Suprapubic skin (tissue), 4 donors: Measurements from ENCODE around the gene HDAC7. TPM values are rescaled to one million over a fixed set of nuclear protein-coding genes. Genes with fewer than 3 reads are reported as not detected.

Experiments used
- DNase-seq, 2 donors: peaks; one replicate each; pipeline ENCODE4 v3.0.0-alpha.2; 2019; ENCODE audit warnings: low spot score in 2 of 2
- H3K27ac ChIP-seq: fragments of 200-600 bp; sonication (generic); one replicate; pipeline ENCODE4 v1.5.1; 2019
- H3K27me3 ChIP-seq: fragments of 200-600 bp; sonication (generic); one replicate; pipeline ENCODE4 v1.5.1; 2019
- H3K36me3 ChIP-seq: fragments of 200-600 bp; sonication (generic); one replicate; pipeline ENCODE4 v1.5.1; 2019
- H3K4me1 ChIP-seq: fragments of 200-600 bp; sonication (generic); one replicate; pipeline ENCODE4 v1.5.1; 2019
- H3K4me3 ChIP-seq: fragments of 200-600 bp; sonication (generic); one replicate; pipeline ENCODE4 v1.5.1; 2019; ENCODE audit warnings: mild to moderate bottlenecking
- H3K9me3 ChIP-seq: fragments of 200-600 bp; sonication (generic); one replicate; pipeline ENCODE4 v1.5.1; 2019
- CTCF ChIP-seq, 2 donors: fragments of 200-600 bp in 1 of 2; fragments of 450-650 bp in 1 of 2; sonication (generic) in 1 of 2; IDR thresholded peaks; one replicate each; pipeline ENCODE4 v1.5.1; 2016 to 2019; ENCODE audit warnings: antibody characterized with exemption in 2 of 2, mild to moderate bottlenecking in 1 of 2, moderate library complexity in 1 of 2
- EP300 ChIP-seq: sonication (generic); formaldehyde crosslinking; IDR thresholded peaks from one replicate; pipeline ENCODE4 v1.6.1; 2017; ENCODE audit warnings: antibody characterized with exemption
- POLR2A ChIP-seq, 2 donors: fragments of 450-650 bp; IDR thresholded peaks; one replicate each; pipeline ENCODE4 v1.6.1; 2017; ENCODE audit warnings: antibody characterized with exemption in 2 of 2, mild to moderate bottlenecking in 2 of 2, moderate library complexity in 2 of 2
- POLR2AphosphoS5 ChIP-seq, 3 donors: sonication (generic); formaldehyde crosslinking; IDR thresholded peaks; one replicate each; pipeline ENCODE4 v1.6.1; 2017; ENCODE audit warnings: antibody characterized with exemption in 3 of 3
- WGBS: methylation state at CpG from one replicate; pipeline ENCODE4 v1.1.5; 2018; 5-methylcytosine and 5-hydroxymethylcytosine counted together
- total RNA-seq, 4 donors: library from RNA; depleted of rRNA; stranded (reverse); fragments of >200 nt; gene quantifications; one replicate each; pipeline ENCODE4 v1.1.0, GENCODE V29; 2016

HDAC7 gene
- total RNA-seq, 4 donors from 2014 or later = 47.9 to 152 (median 76.2) TPM

DNA sequence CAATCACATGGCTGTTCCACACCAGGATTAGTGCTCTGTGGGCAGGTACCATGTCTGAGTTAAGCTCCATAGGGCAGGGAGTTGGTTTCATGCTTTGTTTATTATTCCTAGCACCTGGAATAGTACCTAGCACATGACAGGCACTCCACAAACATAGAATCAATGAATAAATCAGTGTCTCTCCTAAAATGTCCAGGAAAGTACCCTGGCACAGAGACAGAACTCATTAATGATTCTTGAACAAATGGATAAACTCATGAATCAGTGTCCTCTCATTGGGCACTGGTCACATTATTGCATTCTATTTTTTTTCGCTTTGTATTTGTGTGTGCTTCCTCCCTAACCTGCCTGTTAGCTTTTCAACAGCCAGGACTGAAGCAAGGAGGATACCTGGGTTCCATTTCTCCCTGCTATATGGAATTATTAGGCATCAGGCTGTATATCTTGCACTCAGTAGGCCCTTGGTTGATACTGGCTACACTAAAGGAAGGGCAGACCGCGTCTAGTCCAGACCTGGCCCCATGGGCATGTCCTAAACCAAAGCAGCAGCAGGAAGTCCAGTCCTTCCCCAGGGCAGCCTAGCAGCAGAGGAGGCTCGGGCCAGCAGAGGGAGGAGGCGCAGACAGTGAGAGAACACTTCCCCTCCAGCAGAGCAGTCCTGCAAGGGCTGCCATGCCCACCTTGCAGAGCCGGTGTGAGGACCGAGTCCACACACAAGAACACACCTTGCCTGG lies 18.4 kb downstream of the HDAC7 start:
- Histone ChIP-seq H3K27ac (peak overlapping the region; percentile 51), H3K27me3 (no peaks in the 10 kb centered on the region), H3K9me3 (no peaks in the 10 kb centered on the region), H3K36me3 (peaks cover 38% of the 10 kb centered on the region), H3K4me1 (peaks cover 73% of the 10 kb centered on the region), H3K4me3 (no peak overlapping the region)
- 55% methylated on average over 6 of the region's 7 CpGs for WGBS
- DNase-seq = no peak
- TF ChIP-seq POLR2A (IDR thresholded peaks at IDR 0.05) = no peak
- no peak for TF ChIP-seq EP300
- TF ChIP-seq CTCF (IDR thresholded peaks at IDR 0.05) = no peak

DNA sequence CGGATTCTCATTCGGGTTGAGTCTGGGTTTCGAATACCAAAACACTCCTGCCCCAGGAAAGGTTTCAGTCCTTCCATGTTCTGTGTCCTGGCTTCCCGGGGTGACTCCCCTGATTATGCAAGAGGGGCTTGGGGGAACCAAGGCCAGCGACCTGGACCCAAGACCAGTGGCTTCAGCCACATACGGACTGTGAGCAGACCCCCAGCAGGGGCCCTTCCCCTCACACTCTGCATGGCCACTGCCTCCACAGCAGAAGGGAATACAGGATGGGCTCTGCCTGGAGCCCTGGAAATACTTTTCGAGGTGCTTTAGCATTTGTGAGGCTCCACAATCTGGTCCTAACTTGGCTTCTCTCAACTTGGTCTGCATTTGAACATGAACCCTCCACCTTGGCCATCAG lies 19.1 kb downstream of the HDAC7 start:
- no peaks in the 10 kb centered on the region for H3K27me3 ChIP-seq
- no peak overlapping the region for H3K27ac ChIP-seq
- TF ChIP-seq CTCF (IDR thresholded peaks at IDR 0.05) (no peak), POLR2A (IDR thresholded peaks at IDR 0.05) (no peak), EP300 (no peak), POLR2AphosphoS5 (IDR thresholded peaks at IDR 0.05) (no peak)
- H3K4me3 ChIP-seq = no peak overlapping the region
- no peaks in the 10 kb centered on the region for H3K9me3 ChIP-seq
- WGBS = 87% methylated on average over 7 of the region's 7 CpGs
- peaks cover 65% of the 10 kb centered on the region for H3K4me1 ChIP-seq
- no peak for DNase-seq
- H3K36me3 ChIP-seq = peaks cover 45% of the 10 kb centered on the region

DNA sequence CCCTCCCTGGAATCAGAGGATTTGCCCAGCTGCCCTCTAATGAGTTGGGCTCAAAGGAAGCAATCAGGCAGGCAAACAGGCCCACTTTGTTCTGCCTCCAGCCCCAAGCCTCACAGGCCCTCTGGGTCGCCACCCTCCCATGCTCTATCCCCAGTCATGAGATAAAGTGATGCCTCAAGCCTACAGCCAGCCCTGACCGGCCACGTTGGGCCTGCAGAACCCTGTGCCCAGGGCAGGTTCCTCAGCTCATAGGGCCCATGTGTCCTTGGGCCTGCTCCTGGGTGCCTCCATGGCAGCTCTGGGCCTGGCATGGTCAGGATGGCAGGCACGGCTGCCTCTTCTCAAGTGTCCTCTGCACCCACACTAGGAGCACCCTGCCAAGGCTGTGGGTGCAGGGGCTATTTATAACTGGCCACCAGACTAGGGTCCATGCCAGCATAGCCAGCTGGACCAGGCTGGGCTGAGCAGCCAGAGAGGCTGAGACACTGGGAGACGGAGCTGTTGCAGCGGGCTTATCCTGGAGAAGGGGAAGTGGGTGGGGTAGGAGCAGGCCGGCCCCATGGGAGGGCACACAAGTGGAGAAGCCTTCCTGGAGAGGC lies 20.2 kb downstream of the HDAC7 start:
- H3K4me3 ChIP-seq = no peak overlapping the region
- peaks cover 54% of the 10 kb centered on the region for H3K4me1 ChIP-seq
- H3K27ac ChIP-seq = no peak overlapping the region
- no peaks in the 10 kb centered on the region for H3K27me3 ChIP-seq
- DNase-seq = no peak
- no peak for TF ChIP-seq CTCF (IDR thresholded peaks at IDR 0.05)
- no peak for TF ChIP-seq EP300
- TF ChIP-seq POLR2A (IDR thresholded peaks at IDR 0.05) = no peak
- TF ChIP-seq POLR2AphosphoS5 (IDR thresholded peaks at IDR 0.05) = no peak
- H3K9me3 ChIP-seq = no peaks in the 10 kb centered on the region
- H3K36me3 ChIP-seq = peaks cover 57% of the 10 kb centered on the region
- WGBS = 75% methylated on average over 4 of the region's 7 CpGs

DNA sequence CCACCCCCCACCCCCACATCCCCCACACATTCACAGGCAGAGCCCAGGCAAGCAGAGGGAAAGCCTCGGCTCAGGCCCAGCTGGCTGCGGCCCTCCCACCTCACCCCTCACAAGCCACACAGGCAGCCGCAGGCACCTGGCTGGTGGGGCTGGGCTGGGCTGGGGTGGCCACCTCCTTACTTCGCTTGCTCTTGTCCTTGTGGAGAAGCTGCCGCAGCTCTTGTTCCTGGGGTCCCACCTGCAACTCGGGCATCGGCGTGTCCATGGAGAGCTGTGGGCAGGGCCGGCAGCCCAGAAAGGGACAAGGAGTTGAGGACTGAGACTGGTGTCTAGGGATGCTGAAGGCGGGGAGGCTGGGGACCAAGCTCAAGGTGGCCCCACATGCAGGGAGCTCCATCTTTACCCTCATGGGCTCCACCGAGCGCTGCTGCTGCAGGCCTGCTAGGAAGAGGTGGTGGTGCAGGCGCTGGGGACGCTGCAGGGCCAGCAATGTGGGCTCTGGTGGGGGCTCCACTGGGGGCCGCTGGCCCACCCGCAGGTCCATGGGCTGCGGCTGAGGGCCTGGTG lies 21.2 kb downstream of the HDAC7 start:
- Histone ChIP-seq H3K36me3 (peaks cover 58% of the 10 kb centered on the region), H3K27me3 (no peaks in the 10 kb centered on the region), H3K4me1 (peaks cover 44% of the 10 kb centered on the region), H3K27ac (no peak overlapping the region), H3K4me3 (no peak overlapping the region), H3K9me3 (no peaks in the 10 kb centered on the region)
- TF ChIP-seq POLR2AphosphoS5 (IDR thresholded peaks at IDR 0.05) (no peak), CTCF (IDR thresholded peaks at IDR 0.05) (no peak), EP300 (no peak), POLR2A (IDR thresholded peaks at IDR 0.05) (no peak)
- DNase-seq = no peak
- WGBS = 100% methylated on average over 2 of the region's 17 CpGs

DNA sequence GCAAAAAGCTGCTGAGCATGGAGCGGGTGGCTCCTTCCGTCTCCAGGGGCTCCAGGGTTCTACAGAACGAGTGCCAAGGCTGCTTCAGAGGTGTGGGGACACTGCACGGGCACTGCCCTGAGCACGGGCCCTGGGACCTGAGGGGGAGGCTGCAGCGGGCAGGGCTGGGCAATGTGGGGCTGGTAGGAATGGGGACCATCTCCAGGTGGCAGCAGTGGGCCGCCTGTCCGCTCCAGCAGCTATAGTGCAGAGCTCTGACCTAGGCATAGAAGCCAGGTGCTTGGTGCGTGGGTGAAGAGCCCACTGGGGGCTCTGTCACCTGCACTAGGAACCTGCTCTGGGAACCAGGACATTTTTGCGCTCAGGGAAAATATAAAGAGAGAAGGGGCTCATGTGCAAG lies 22.3 kb downstream of the HDAC7 start:
- TF ChIP-seq POLR2AphosphoS5 (IDR thresholded peaks at IDR 0.05) (no peak), EP300 (no peak), CTCF (IDR thresholded peaks at IDR 0.05) (peak in 1 of 2 donors; percentile 14)
- peaks cover 34% of the 10 kb centered on the region for H3K4me1 ChIP-seq
- no peaks in the 10 kb centered on the region for H3K27me3 ChIP-seq
- no peaks in the 10 kb centered on the region for H3K9me3 ChIP-seq
- no peak overlapping the region for H3K27ac ChIP-seq
- H3K4me3 ChIP-seq = no peak overlapping the region
- DNase-seq = no peak
- peaks cover 65% of the 10 kb centered on the region for H3K36me3 ChIP-seq
- 86% methylated on average over 10 of the region's 10 CpGs for WGBS
